Peyer's patch (tissue), 4 donors: ENCODE measurements around the gene CCL16. TPM values are rescaled to one million over a fixed set of nuclear protein-coding genes. Genes with fewer than 3 reads are reported as not detected.

Source experiments
- DNase-seq, 3 donors: peaks; one replicate each; pipeline ENCODE4 v3.0.0-alpha.2; 2017 to 2019
- H3K27ac ChIP-seq, 4 donors: fragments of 200-600 bp; sonication (generic); one replicate each; pipeline ENCODE4 v1.5.1; 2016 to 2019
- H3K27me3 ChIP-seq, 2 donors: fragments of 200-600 bp; sonication (generic); one replicate each; pipeline ENCODE4 v1.5.1; 2019
- H3K36me3 ChIP-seq, 3 donors: fragments of 200-600 bp; sonication (generic); one replicate each; pipeline ENCODE4 v1.5.1; 2016 to 2019
- H3K4me1 ChIP-seq, 4 donors: fragments of 200-600 bp; sonication (generic); one replicate each; pipeline ENCODE4 v1.5.1; 2016 to 2019
- H3K4me3 ChIP-seq, 4 donors: fragments of 200-600 bp; sonication (generic); 1 replicate in 3 of 4; 2 replicates in 1 of 4; pipeline ENCODE4 v1.5.1; 2016 to 2019; ENCODE audit warnings: mild to moderate bottlenecking in 1 of 4
- H3K9me3 ChIP-seq, 4 donors: fragments of 200-600 bp; sonication (generic); one replicate each; pipeline ENCODE4 v1.5.1; 2016 to 2019; ENCODE audit warnings: mild to moderate bottlenecking in 1 of 4
- CTCF ChIP-seq, 6 experiments: fragments of 450-650 bp in 4 of 6; fragments of 200-600 bp in 2 of 6; sonication (generic) in 1 of 6; IDR thresholded peaks; one replicate each; pipeline ENCODE4 v1.5.1; 2017 to 2019; ENCODE audit warnings: antibody characterized with exemption in 6 of 6, mild to moderate bottlenecking in 3 of 6, moderate library complexity in 1 of 6
- POLR2A ChIP-seq, 2 donors: fragments of 450-650 bp; IDR thresholded peaks; one replicate each; pipeline ENCODE4 v1.5.1; 2017; ENCODE audit warnings: antibody characterized with exemption in 2 of 2, mild to moderate bottlenecking in 2 of 2, moderate library complexity in 2 of 2
- total RNA-seq, 4 donors: library from RNA; depleted of rRNA; stranded (reverse); fragments of >200 nt; gene quantifications; one replicate each; pipeline ENCODE4 v1.1.0, GENCODE V29; 2016

CCL16 gene
- total RNA-seq, 4 donors from 2014 or later: 0.54 to 1.1 TPM; not detected in 2

GRCh38 chr17:35936063-35936462 lies 45.2 kb downstream of the CCL16 start:
- no peak overlapping the region for H3K27ac ChIP-seq
- H3K27me3 ChIP-seq: no peaks in the 10 kb centered on the region
- no peak for DNase-seq
- no peaks in the 10 kb centered on the region for H3K9me3 ChIP-seq
- no peaks in the 10 kb centered on the region for H3K4me1 ChIP-seq
- no peak for TF ChIP-seq POLR2A (IDR thresholded peaks at IDR 0.05)
- no peak for TF ChIP-seq CTCF (IDR thresholded peaks at IDR 0.05)
- H3K36me3 ChIP-seq: no peaks in the 10 kb centered on the region
- H3K4me3 ChIP-seq: no peak overlapping the region

- no peak for DNase-seq
- TF ChIP-seq POLR2A (IDR thresholded peaks at IDR 0.05) (no peak), CTCF (IDR thresholded peaks at IDR 0.05) (no peak)
Measured at GRCh38 chr17:35934760-35935159, 46.5 kb downstream of the CCL16 start.

GRCh38 chr17:35932586-35932985 lies 48.7 kb downstream of the CCL16 start:
- no peaks in the 10 kb centered on the region for H3K27me3 ChIP-seq
- DNase-seq: no peak
- no peak overlapping the region for H3K4me3 ChIP-seq
- H3K4me1 ChIP-seq: peaks cover 3 to 7% (median 5%) of the 10 kb centered on the region in 4 donors
- H3K27ac ChIP-seq: no peak overlapping the region
- no peaks in the 10 kb centered on the region for H3K36me3 ChIP-seq
- H3K9me3 ChIP-seq: no peaks in the 10 kb centered on the region
- TF ChIP-seq CTCF (IDR thresholded peaks at IDR 0.05): no peak
- TF ChIP-seq POLR2A (IDR thresholded peaks at IDR 0.05): no peak

More at GRCh38 chr17:35934760-35935159, 46.5 kb downstream of the CCL16 start:
- Histone ChIP-seq H3K9me3 (no peaks in the 10 kb centered on the region), H3K27ac (no peak overlapping the region), H3K27me3 (no peaks in the 10 kb centered on the region), H3K4me3 (no peak overlapping the region), H3K36me3 (no peaks in the 10 kb centered on the region), H3K4me1 (peaks cover 3 to 7% (median 5%) of the 10 kb centered on the region in 4 donors)

GRCh38 chr17:35931794-35932425 lies 49.4 kb downstream of the CCL16 start:
- Histone ChIP-seq H3K27ac (no peak overlapping the region), H3K4me1 (peaks cover 3 to 7% (median 5%) of the 10 kb centered on the region in 4 donors), H3K9me3 (no peaks in the 10 kb centered on the region), H3K36me3 (no peaks in the 10 kb centered on the region), H3K4me3 (no peak overlapping the region), H3K27me3 (no peaks in the 10 kb centered on the region)
- no peak for DNase-seq
- no peak for TF ChIP-seq POLR2A (IDR thresholded peaks at IDR 0.05)
- TF ChIP-seq CTCF (IDR thresholded peaks at IDR 0.05): no peak

GRCh38 chr17:35930211-35931065 lies 50.9 kb downstream of the CCL16 start, which contains the start of gene RDM1:
Gene RDM1 (minus strand): TSS chr17:35930773. CDS start chr17:35930727, 46 bp downstream.
- Histone ChIP-seq H3K27me3 (no peaks in the 10 kb centered on the region), H3K4me3 (peak within 1 kb of the TSS; percentile 43 to 63 (median 52)), H3K9me3 (no peaks in the 10 kb centered on the region), H3K27ac (peak within 1 kb of the TSS in 1 of 4 donors; percentile 10), H3K36me3 (no peaks in the 10 kb centered on the region), H3K4me1 (peaks cover 3 to 7% (median 5%) of the 10 kb centered on the region in 4 donors)
- no peak for TF ChIP-seq CTCF (IDR thresholded peaks at IDR 0.05)
- peak; percentile 44 to 79 (median 78) for DNase-seq
